SJSA1 (cell line): ENCODE results near the gene REPS1. TPM values are rescaled to one million over a fixed set of nuclear protein-coding genes. Genes with fewer than 3 reads are reported as not detected.

Source experiments
- DNase-seq, 2 experiments: peaks; one replicate each; pipeline ENCODE4 v3.0.0-alpha.2; 2015 to 2020; ENCODE audit warnings: low spot score in 2 of 2, low read depth in 1 of 2
- H3K27ac ChIP-seq: fragments of 250-450 bp; sonication (Bioruptor Pico); 2 replicates; pipeline ENCODE4 v1.5.1; 2020; ENCODE audit warnings: mild to moderate bottlenecking, moderate library complexity
- H3K27me3 ChIP-seq: fragments of 250-450 bp; sonication (Bioruptor Pico); replicated peaks from 2 replicates; pipeline ENCODE4 v1.5.1; 2020; ENCODE audit warnings: mild to moderate bottlenecking, moderate library complexity
- H3K36me3 ChIP-seq: fragments of 250-450 bp; sonication (Bioruptor Pico); 2 replicates; pipeline ENCODE4 v1.5.1; 2020; ENCODE audit warnings: mild to moderate bottlenecking
- H3K4me1 ChIP-seq: fragments of 250-450 bp; sonication (Bioruptor Pico); replicated peaks from 2 replicates; pipeline ENCODE4 v1.6.1; 2021; ENCODE audit warnings: mild to moderate bottlenecking
- H3K4me3 ChIP-seq: fragments of 250-450 bp; sonication (Bioruptor Pico); 2 replicates; pipeline ENCODE4 v1.5.1; 2020; ENCODE audit warnings: mild to moderate bottlenecking
- H3K9me3 ChIP-seq: fragments of 250-450 bp; sonication (Bioruptor Pico); replicated peaks from 2 replicates; pipeline ENCODE4 v1.5.1; 2020; ENCODE audit warnings: mild to moderate bottlenecking
- total RNA-seq: library from RNA; depleted of rRNA; stranded (reverse); fragments of >200 nt; shearing (Covaris generic); gene quantifications from 2 replicates; pipeline ENCODE4 v1.2.3, GENCODE V29; 2014

The REPS1 gene
- total RNA-seq, 1 experiment from 2014 or later, result 27.1 TPM

GRCh38 chr6:138972226-138972665 lies 15.8 kb downstream of the REPS1 start:
- H3K36me3 ChIP-seq, result no peaks in the 10 kb centered on the region
- H3K4me1 ChIP-seq, result peaks cover 48% of the 10 kb centered on the region
- peak overlapping the region; percentile 72 for H3K27ac ChIP-seq
- H3K27me3 ChIP-seq, result no peaks in the 10 kb centered on the region
- no peaks in the 10 kb centered on the region for H3K9me3 ChIP-seq
- H3K4me3 ChIP-seq, result no peak overlapping the region
- DNase-seq, result peak in 1 of 2 experiments; percentile 30

GRCh38 chr6:138971601-138972000 lies 16.5 kb downstream of the REPS1 start:
- H3K27ac ChIP-seq, result peak overlapping the region; percentile 72
- DNase-seq, result peak in 1 of 2 experiments; percentile 48
- H3K9me3 ChIP-seq, result no peaks in the 10 kb centered on the region
- peaks cover 48% of the 10 kb centered on the region for H3K4me1 ChIP-seq
- no peaks in the 10 kb centered on the region for H3K27me3 ChIP-seq
- H3K4me3 ChIP-seq, result no peak overlapping the region
- no peaks in the 10 kb centered on the region for H3K36me3 ChIP-seq

- H3K4me1 ChIP-seq, result peaks cover 48% of the 10 kb centered on the region
- H3K4me3 ChIP-seq, result no peak overlapping the region
- no peaks in the 10 kb centered on the region for H3K36me3 ChIP-seq
- peak; percentile 64 to 67 for DNase-seq
- H3K27me3 ChIP-seq, result no peaks in the 10 kb centered on the region
- no peaks in the 10 kb centered on the region for H3K9me3 ChIP-seq
- H3K27ac ChIP-seq, result peak overlapping the region; percentile 72
Observed at GRCh38 chr6:138970856-138971425, 17.1 kb downstream of the REPS1 start.

- peaks cover 48% of the 10 kb centered on the region for H3K4me1 ChIP-seq
- H3K27ac ChIP-seq, result no peak overlapping the region
- H3K9me3 ChIP-seq, result no peaks in the 10 kb centered on the region
- no peak overlapping the region for H3K4me3 ChIP-seq
- DNase-seq, result no peak
- no peaks in the 10 kb centered on the region for H3K27me3 ChIP-seq
- H3K36me3 ChIP-seq, result no peaks in the 10 kb centered on the region
Observed at GRCh38 chr6:138970159-138970558, 17.9 kb downstream of the REPS1 start.

- H3K27me3 ChIP-seq, result no peaks in the 10 kb centered on the region
- peaks cover 20% of the 10 kb centered on the region for H3K4me1 ChIP-seq
- DNase-seq, result no peak
- H3K36me3 ChIP-seq, result no peaks in the 10 kb centered on the region
- H3K4me3 ChIP-seq, result no peak overlapping the region
- H3K27ac ChIP-seq, result no peak overlapping the region
- no peaks in the 10 kb centered on the region for H3K9me3 ChIP-seq
Observed at GRCh38 chr6:138966870-138967269, 21.2 kb downstream of the REPS1 start.

GRCh38 chr6:138965971-138966370 lies 22.1 kb downstream of the REPS1 start:
- peaks cover 11% of the 10 kb centered on the region for H3K4me1 ChIP-seq
- no peak for DNase-seq
- no peak overlapping the region for H3K4me3 ChIP-seq
- no peaks in the 10 kb centered on the region for H3K27me3 ChIP-seq
- no peaks in the 10 kb centered on the region for H3K36me3 ChIP-seq
- H3K27ac ChIP-seq, result no peak overlapping the region
- no peaks in the 10 kb centered on the region for H3K9me3 ChIP-seq

GRCh38 chr6:138965291-138965874 lies 22.7 kb downstream of the REPS1 start:
- H3K27ac ChIP-seq, result no peak overlapping the region
- H3K4me1 ChIP-seq, result peaks cover 5% of the 10 kb centered on the region
- no peaks in the 10 kb centered on the region for H3K27me3 ChIP-seq
- no peaks in the 10 kb centered on the region for H3K9me3 ChIP-seq
- H3K36me3 ChIP-seq, result no peaks in the 10 kb centered on the region
- DNase-seq, result no peak
- H3K4me3 ChIP-seq, result no peak overlapping the region

- Histone ChIP-seq H3K9me3 (no peaks in the 10 kb centered on the region), H3K4me1 (peaks cover 4% of the 10 kb centered on the region; the same call in 1 of the 2 replicates), H3K4me3 (no peak overlapping the region), H3K27ac (no peak overlapping the region), H3K36me3 (no peaks in the 10 kb centered on the region), H3K27me3 (no peaks in the 10 kb centered on the region)
- no peak for DNase-seq
Observed at GRCh38 chr6:138964012-138964411, 24.0 kb downstream of the REPS1 start.

- Histone ChIP-seq H3K36me3 (no peaks in the 10 kb centered on the region), H3K4me1 (peaks cover 4% of the 10 kb centered on the region; the same call in 1 of the 2 replicates), H3K4me3 (no peak overlapping the region), H3K27me3 (no peaks in the 10 kb centered on the region), H3K27ac (no peak overlapping the region), H3K9me3 (no peaks in the 10 kb centered on the region)
- no peak for DNase-seq
Observed at GRCh38 chr6:138963531-138963930, 24.5 kb downstream of the REPS1 start.

GRCh38 chr6:138963119-138963518 lies 24.9 kb downstream of the REPS1 start:
- Histone ChIP-seq H3K4me1 (peaks cover 4% of the 10 kb centered on the region; the same call in 1 of the 2 replicates), H3K27ac (no peak overlapping the region), H3K27me3 (no peaks in the 10 kb centered on the region), H3K9me3 (no peaks in the 10 kb centered on the region), H3K4me3 (no peak overlapping the region), H3K36me3 (no peaks in the 10 kb centered on the region)
- DNase-seq, result no peak

GRCh38 chr6:138959521-138959920 lies 28.5 kb downstream of the REPS1 start:
- Histone ChIP-seq H3K36me3 (no peaks in the 10 kb centered on the region), H3K9me3 (no peaks in the 10 kb centered on the region), H3K4me3 (no peak overlapping the region), H3K27ac (no peak overlapping the region), H3K27me3 (no peaks in the 10 kb centered on the region), H3K4me1 (peaks cover 4% of the 10 kb centered on the region; the same call in 1 of the 2 replicates)
- DNase-seq, result no peak

- Histone ChIP-seq H3K9me3 (no peaks in the 10 kb centered on the region), H3K36me3 (no peaks in the 10 kb centered on the region), H3K27me3 (no peaks in the 10 kb centered on the region), H3K4me3 (no peak overlapping the region), H3K27ac (no peak overlapping the region), H3K4me1 (peaks cover 4% of the 10 kb centered on the region; the same call in 1 of the 2 replicates)
- DNase-seq, result no peak
Observed at GRCh38 chr6:138958595-138958994, 29.5 kb downstream of the REPS1 start.

- H3K36me3 ChIP-seq, result no peaks in the 10 kb centered on the region
- DNase-seq, result no peak
- no peaks in the 10 kb centered on the region for H3K27me3 ChIP-seq
- no peaks in the 10 kb centered on the region for H3K9me3 ChIP-seq
- H3K4me1 ChIP-seq, result 0 out of 2 replicates have a peak, but pooled peaks cover 4% of the 10 kb centered on the region
- H3K27ac ChIP-seq, result no peak overlapping the region
- H3K4me3 ChIP-seq, result no peak overlapping the region
Observed at GRCh38 chr6:138957903-138958302, 30.1 kb downstream of the REPS1 start.

- H3K9me3 ChIP-seq, result no peaks in the 10 kb centered on the region
- H3K36me3 ChIP-seq, result no peaks in the 10 kb centered on the region
- H3K4me1 ChIP-seq, result 0 out of 2 replicates have a peak, but pooled peaks cover 4% of the 10 kb centered on the region
- DNase-seq, result no peak
- H3K27me3 ChIP-seq, result no peaks in the 10 kb centered on the region
- H3K4me3 ChIP-seq, result no peak overlapping the region
- no peak overlapping the region for H3K27ac ChIP-seq
Observed at GRCh38 chr6:138957484-138957883, 30.6 kb downstream of the REPS1 start.
